CD14-positive monocyte (primary cell): ENCODE data around the gene MAP10. TPM values are rescaled to one million over a fixed set of nuclear protein-coding genes. Genes with fewer than 3 reads are reported as not detected.

Source experiments
- DNase-seq, 3 donors: peaks; one replicate each; pipeline ENCODE4 v3.0.0-alpha.2; 2011 to 2022
- H2AFZ ChIP-seq: 2 replicates; pipeline ENCODE4 v1.6.0; 2012; ENCODE audit warnings: mild to moderate bottlenecking, low read depth, low read length, inconsistent platforms; ENCODE audit not compliant: insufficient read depth, poor library complexity, severe bottlenecking
- H3K27ac ChIP-seq, 2 donors: 1 replicate in 1 of 2; 2 replicates in 1 of 2; pipeline ENCODE4 v1.5.1; 2012 to 2013; ENCODE audit warnings: low read length in 2 of 2, control low read depth in 1 of 2, inconsistent platforms in 1 of 2, low read depth in 1 of 2, mild to moderate bottlenecking in 1 of 2
- H3K27me3 ChIP-seq, 2 donors: one replicate each; pipeline versions ENCODE4 v1.6.0 to v1.6.1; 2011 to 2013; ENCODE audit warnings: low read length in 2 of 2; ENCODE audit not compliant: control insufficient read depth in 2 of 2, insufficient read depth in 2 of 2
- H3K36me3 ChIP-seq, 2 donors: replicated peaks in 1 of 2; 1 replicate in 1 of 2; 2 replicates in 1 of 2; pipeline versions ENCODE4 v1.5.1 to v1.6.1; 2012 to 2013; ENCODE audit warnings: low read length in 2 of 2, control low read depth in 1 of 2, inconsistent platforms in 1 of 2, mild to moderate bottlenecking in 1 of 2; ENCODE audit not compliant: insufficient read depth in 2 of 2, control insufficient read depth in 1 of 2
- H3K4me1 ChIP-seq, 2 donors: 1 replicate in 1 of 2; 2 replicates in 1 of 2; pipeline versions ENCODE4 v1.5.1 to v1.6.1; 2012 to 2013; ENCODE audit warnings: low read length in 2 of 2, control low read depth in 1 of 2, inconsistent platforms in 1 of 2, mild to moderate bottlenecking in 1 of 2, moderate library complexity in 1 of 2; ENCODE audit not compliant: insufficient read depth in 2 of 2, control insufficient read depth in 1 of 2
- H3K4me2 ChIP-seq: replicated peaks from 2 replicates; pipeline ENCODE3; 2012; ENCODE audit warnings: low read length, moderate library complexity, mild to moderate bottlenecking; ENCODE audit not compliant: poor library complexity, severe bottlenecking; ENCODE audit errors: extremely low read depth
- H3K4me3 ChIP-seq, 3 experiments: fragments of 200-600 bp in 1 of 3; sonication (generic) in 1 of 3; replicated peaks in 1 of 3; 1 replicate in 2 of 3; 2 replicates in 1 of 3; pipeline ENCODE4 v1.5.1; 2011 to 2013; ENCODE audit warnings: low read length in 3 of 3, mild to moderate bottlenecking in 3 of 3, control low read depth in 2 of 3, low read depth in 2 of 3, inconsistent platforms in 1 of 3, moderate library complexity in 1 of 3
- H3K79me2 ChIP-seq: 2 replicates; pipeline ENCODE4 v1.6.0; 2012; ENCODE audit warnings: mild to moderate bottlenecking, control low read depth, inconsistent platforms, low read length, moderate library complexity; ENCODE audit not compliant: insufficient read depth
- H3K9ac ChIP-seq: 2 replicates; pipeline ENCODE4 v1.6.0; 2017; ENCODE audit warnings: low read length, mild to moderate bottlenecking; ENCODE audit not compliant: insufficient read depth, poor library complexity, severe bottlenecking
- H3K9me3 ChIP-seq, 2 donors: replicated peaks in 1 of 2; 1 replicate in 1 of 2; 2 replicates in 1 of 2; pipeline versions ENCODE4 v1.5.1 to v1.6.1; 2012 to 2013; ENCODE audit warnings: low read length in 2 of 2, control low read depth in 1 of 2; ENCODE audit not compliant: control insufficient read depth in 1 of 2, insufficient read depth in 1 of 2
- H4K20me1 ChIP-seq: 2 replicates; pipeline ENCODE4 v1.6.0; 2012; ENCODE audit warnings: mild to moderate bottlenecking, low read length, control low read depth, moderate library complexity; ENCODE audit not compliant: insufficient read depth
- H3K27ac Mint-ChIP-seq, 7 donors: one replicate each; pipeline ENCODE4 v1.8.0; 2020; ENCODE audit warnings: mild to moderate bottlenecking in 7 of 7, mixed read lengths in 7 of 7, moderate library complexity in 6 of 7, inconsistent platforms in 2 of 7
- H3K27me3 Mint-ChIP-seq, 3 donors: one replicate each; pipeline ENCODE4 v1.8.0; 2021 to 2022; ENCODE audit warnings: low read depth in 3 of 3, mild to moderate bottlenecking in 3 of 3, mixed read lengths in 3 of 3, moderate library complexity in 3 of 3, inconsistent platforms in 1 of 3
- H3K36me3 Mint-ChIP-seq, 2 donors: one replicate each; pipeline ENCODE4 v1.8.0; 2020; ENCODE audit warnings: mixed read lengths in 2 of 2, inconsistent platforms in 1 of 2, mild to moderate bottlenecking in 1 of 2
- H3K4me1 Mint-ChIP-seq: one replicate; pipeline ENCODE4 v1.8.0; 2020; ENCODE audit warnings: mild to moderate bottlenecking, mixed read lengths
- H3K4me3 Mint-ChIP-seq, 2 donors: one replicate each; pipeline ENCODE4 v1.8.0; 2020; ENCODE audit warnings: mild to moderate bottlenecking in 2 of 2, mixed read lengths in 2 of 2, moderate library complexity in 1 of 2
- H3K9me3 Mint-ChIP-seq, 7 donors: one replicate each; pipeline ENCODE4 v1.8.0; 2020 to 2022; ENCODE audit warnings: mixed read lengths in 7 of 7, mild to moderate bottlenecking in 6 of 7, moderate library complexity in 6 of 7, inconsistent platforms in 2 of 7
- WGBS: methylation state at CpG from one replicate; pipeline ENCODE4 v1.1.5; 2013; ENCODE audit warnings: missing lambda C conversion rate; ENCODE audit not compliant: insufficient coverage; 5-methylcytosine and 5-hydroxymethylcytosine counted together
- intact Hi-C, 2 donors: fragments of 100-400 bp; cut with micrococcal nuclease; formaldehyde crosslinking; loops; one replicate each; pipeline versions ENCODE4 v1.15.0 to v1.15.1; 2023
- polyA plus RNA-seq, 3 donors: library from polyadenylated mRNA; depleted of rRNA in 1 of 3; unstranded in 2 of 3; stranded (reverse) in 1 of 3; fragments of 300-500 nt in 2 of 3; fragments of >200 nt in 1 of 3; fragmentation: Illumina TruSeq in 2 of 3; gene quantifications; 1 replicate in 2 of 3; 2 replicates in 1 of 3; pipeline ENCODE4 v1.2.3, GENCODE V29; 2012 to 2021
- TF ChIP-seq, protein P1 (sequence below): fragments of 200-600 bp; IDR thresholded peaks from one replicate; pipeline ENCODE4 v1.8.0; 2022; ENCODE audit warnings: antibody characterized with exemption, mild to moderate bottlenecking

The MAP10 gene
- polyA plus RNA-seq, 3 donors: 0.53 to 2.3 (median 1.1) TPM

- peaks cover 6 to 13% (median 9%) of the 10 kb centered on the region in 7 donors for H3K9me3 Mint-ChIP-seq
- WGBS: 38% methylated on average over 3 of the region's 14 CpGs
- peak overlapping the region; percentile 37 for H2AFZ ChIP-seq
- no peaks in the 10 kb centered on the region for H4K20me1 ChIP-seq
- peak overlapping the region; percentile 72 to 90 (median 88) for H3K27ac Mint-ChIP-seq
- H3K79me2 ChIP-seq: no peaks in the 10 kb centered on the region
- peak overlapping the region in 1 of 3 experiments; percentile 41 for H3K4me3 ChIP-seq
- H3K4me2 ChIP-seq: peak overlapping the region; percentile 26
- DNase-seq: peak; percentile 69 to 91 (median 91)
- peak overlapping the region in 1 of 2 donors; percentile 68 for H3K4me3 Mint-ChIP-seq
- intact Hi-C loops: loop anchor here in 1 of 2 donors (5.0 kb wide), 1 partner anchor 55 kb away; no protein-coding TSS in a partner anchor
- no peak overlapping the region for H3K9ac ChIP-seq
- TF ChIP-seq, protein P1, sequence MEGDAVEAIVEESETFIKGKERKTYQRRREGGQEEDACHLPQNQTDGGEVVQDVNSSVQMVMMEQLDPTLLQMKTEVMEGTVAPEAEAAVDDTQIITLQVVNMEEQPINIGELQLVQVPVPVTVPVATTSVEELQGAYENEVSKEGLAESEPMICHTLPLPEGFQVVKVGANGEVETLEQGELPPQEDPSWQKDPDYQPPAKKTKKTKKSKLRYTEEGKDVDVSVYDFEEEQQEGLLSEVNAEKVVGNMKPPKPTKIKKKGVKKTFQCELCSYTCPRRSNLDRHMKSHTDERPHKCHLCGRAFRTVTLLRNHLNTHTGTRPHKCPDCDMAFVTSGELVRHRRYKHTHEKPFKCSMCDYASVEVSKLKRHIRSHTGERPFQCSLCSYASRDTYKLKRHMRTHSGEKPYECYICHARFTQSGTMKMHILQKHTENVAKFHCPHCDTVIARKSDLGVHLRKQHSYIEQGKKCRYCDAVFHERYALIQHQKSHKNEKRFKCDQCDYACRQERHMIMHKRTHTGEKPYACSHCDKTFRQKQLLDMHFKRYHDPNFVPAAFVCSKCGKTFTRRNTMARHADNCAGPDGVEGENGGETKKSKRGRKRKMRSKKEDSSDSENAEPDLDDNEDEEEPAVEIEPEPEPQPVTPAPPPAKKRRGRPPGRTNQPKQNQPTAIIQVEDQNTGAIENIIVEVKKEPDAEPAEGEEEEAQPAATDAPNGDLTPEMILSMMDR: no peak
- peaks cover 0 to 3% of the 10 kb centered on the region in 2 donors for H3K36me3 Mint-ChIP-seq
- H3K4me1 Mint-ChIP-seq: peaks cover 48% of the 10 kb centered on the region
- H3K27me3 Mint-ChIP-seq: no peaks in the 10 kb centered on the region
- peak overlapping the region; percentile 50 to 75 for H3K27ac ChIP-seq
- no peaks in the 10 kb centered on the region for H3K36me3 ChIP-seq
- peaks cover 42 to 45% of the 10 kb centered on the region in 2 donors for H3K4me1 ChIP-seq
- no peaks in the 10 kb centered on the region for H3K27me3 ChIP-seq
- H3K9me3 ChIP-seq: peaks cover 4 to 9% of the 10 kb centered on the region in 2 donors
Measured at GRCh38 chr1:232767305-232768074, 37.7 kb upstream of the MAP10 start.

DNA sequence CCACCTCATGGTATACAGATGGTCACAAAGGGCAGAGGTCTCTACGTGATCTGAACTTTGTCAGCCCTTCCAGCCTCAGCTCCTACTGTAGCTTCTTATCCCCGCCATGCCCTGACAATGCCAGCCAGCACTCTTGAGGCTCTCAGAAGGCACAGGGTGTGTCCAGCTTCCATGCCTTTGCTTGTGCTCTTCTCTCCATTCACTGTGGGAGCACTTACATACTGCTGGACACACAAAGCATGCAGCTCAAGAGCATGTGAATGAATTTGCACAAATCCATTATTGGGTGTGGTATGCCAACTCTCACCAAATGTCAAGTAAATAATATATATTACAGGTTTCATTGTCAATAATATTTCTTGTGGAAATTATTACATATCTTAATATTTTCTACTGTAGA is 36.4 kb upstream of the MAP10 start:
- Histone ChIP-seq H3K4me2 (no peak overlapping the region), H3K4me1 (peaks cover 42 to 45% of the 10 kb centered on the region in 2 donors), H2AFZ (no peak overlapping the region), H3K79me2 (no peaks in the 10 kb centered on the region), H3K4me3 (no peak overlapping the region), H4K20me1 (no peaks in the 10 kb centered on the region), H3K9ac (no peak overlapping the region), H3K9me3 (peaks cover 0 to under 1% of the 10 kb centered on the region in 2 donors), H3K36me3 (no peaks in the 10 kb centered on the region), H3K27ac (no peak overlapping the region), H3K27me3 (no peaks in the 10 kb centered on the region)
- no peak overlapping the region for H3K4me3 Mint-ChIP-seq
- H3K9me3 Mint-ChIP-seq: peaks cover 0 to 3% (median 3%) of the 10 kb centered on the region in 7 donors
- peaks cover 48% of the 10 kb centered on the region for H3K4me1 Mint-ChIP-seq
- DNase-seq: no peak
- H3K27me3 Mint-ChIP-seq: no peaks in the 10 kb centered on the region
- 92% methylated on average over 2 of the region's 2 CpGs for WGBS
- H3K27ac Mint-ChIP-seq: peak overlapping the region in 4 of 7 donors; percentile 27 to 89 (median 46)
- TF ChIP-seq, protein P1: no peak
- H3K36me3 Mint-ChIP-seq: no peaks in the 10 kb centered on the region
- intact Hi-C loops: loop anchor here in 1 of 2 donors (5.0 kb wide), 1 partner anchor 56 kb away; no protein-coding TSS in a partner anchor
